Thyroid gland (tissue), 4 donors: Measurements from ENCODE around the gene PAEP. TPM values are rescaled to one million over a fixed set of nuclear protein-coding genes. Genes with fewer than 3 reads are reported as not detected.

ENCODE experiments used
- total RNA-seq, 4 donors: library from RNA; depleted of rRNA; stranded (reverse); fragments of >200 nt; gene quantifications; one replicate each; pipeline ENCODE4 v1.2.3, GENCODE V29; 2016

The PAEP gene
- total RNA-seq, 4 donors from 2014 or later, result not detected

Other genes with a start within 250 kb of the PAEP start
- gene PPP1R26, start 82.0 kb upstream of the PAEP start, total RNA-seq, result 10 to 100 TPM; 22.3 to 29.8 (median 25.7) TPM
- gene MRPS2, start 61.1 kb upstream of the PAEP start, total RNA-seq, result 10 to 100 TPM; 26.5 to 47.5 (median 33.1) TPM
- not detected for gene LCN1, start 40.3 kb upstream of the PAEP start, total RNA-seq
- not detected for gene OBP2A, start 15.6 kb upstream of the PAEP start, total RNA-seq
- gene GLT6D1, start 77.8 kb downstream of the PAEP start, total RNA-seq, result not detected
- not detected for gene LCN9, start 101.6 kb downstream of the PAEP start, total RNA-seq
- not detected for gene SOHLH1, start 137.7 kb downstream of the PAEP start, total RNA-seq
- under 1 TPM in 1 of 4 donors, not detected in 3; 0.21 TPM for gene KCNT1, start 140.4 kb downstream of the PAEP start, total RNA-seq